ENCODE data around the gene RPLP1. TPM values are rescaled to one million over a fixed set of nuclear protein-coding genes. Genes with fewer than 3 reads are reported as not detected.

RPLP1 gene
- total RNA-seq, 4 donors from 2014 or later, result 1,024 to 2,624 (median 1,151) TPM

DNA sequence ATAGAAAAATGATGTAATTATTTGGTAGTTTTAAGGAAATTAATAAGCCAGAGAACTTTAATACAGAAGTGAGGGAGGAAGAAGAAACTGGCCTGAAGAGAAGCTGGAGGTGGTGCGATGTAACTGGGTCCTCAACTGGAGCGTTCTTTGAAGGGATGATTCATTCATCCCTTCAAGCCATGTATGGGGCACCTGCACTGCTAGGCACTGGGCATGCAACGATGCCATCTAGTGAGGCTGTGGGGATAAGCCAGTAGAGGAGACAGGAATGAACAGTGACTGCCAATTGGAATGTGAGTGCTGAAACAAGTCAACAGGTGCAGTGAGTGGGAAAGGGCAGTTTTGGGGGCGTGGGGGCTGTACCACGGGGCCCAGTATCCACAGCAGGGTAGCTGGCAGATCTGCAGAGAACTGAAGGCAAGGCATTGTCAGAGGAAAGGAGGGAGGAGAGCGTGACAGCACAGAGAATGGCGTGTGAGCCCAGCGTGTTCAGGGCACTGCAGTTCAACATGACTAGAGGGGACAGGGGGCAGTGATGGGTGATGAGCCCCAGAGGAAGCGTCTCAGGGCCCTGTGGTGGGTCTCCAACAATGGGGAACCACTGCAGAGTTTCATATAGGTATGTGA is 42.3 kb upstream of the RPLP1 start:
- no peak overlapping the region for H3K4me3 ChIP-seq (ENCODE audit: low read depth, poor library complexity, severe bottlenecking)
- intact Hi-C loops (cut with DNase I; ENCODE audit: low total_unique reads), result no loop called here
- no peak for DNase-seq (ENCODE audit: low spot score in 2 of 2)
- TF ChIP-seq POLR2A (IDR thresholded peaks at IDR 0.05), result no peak
- TF ChIP-seq, protein P1, sequence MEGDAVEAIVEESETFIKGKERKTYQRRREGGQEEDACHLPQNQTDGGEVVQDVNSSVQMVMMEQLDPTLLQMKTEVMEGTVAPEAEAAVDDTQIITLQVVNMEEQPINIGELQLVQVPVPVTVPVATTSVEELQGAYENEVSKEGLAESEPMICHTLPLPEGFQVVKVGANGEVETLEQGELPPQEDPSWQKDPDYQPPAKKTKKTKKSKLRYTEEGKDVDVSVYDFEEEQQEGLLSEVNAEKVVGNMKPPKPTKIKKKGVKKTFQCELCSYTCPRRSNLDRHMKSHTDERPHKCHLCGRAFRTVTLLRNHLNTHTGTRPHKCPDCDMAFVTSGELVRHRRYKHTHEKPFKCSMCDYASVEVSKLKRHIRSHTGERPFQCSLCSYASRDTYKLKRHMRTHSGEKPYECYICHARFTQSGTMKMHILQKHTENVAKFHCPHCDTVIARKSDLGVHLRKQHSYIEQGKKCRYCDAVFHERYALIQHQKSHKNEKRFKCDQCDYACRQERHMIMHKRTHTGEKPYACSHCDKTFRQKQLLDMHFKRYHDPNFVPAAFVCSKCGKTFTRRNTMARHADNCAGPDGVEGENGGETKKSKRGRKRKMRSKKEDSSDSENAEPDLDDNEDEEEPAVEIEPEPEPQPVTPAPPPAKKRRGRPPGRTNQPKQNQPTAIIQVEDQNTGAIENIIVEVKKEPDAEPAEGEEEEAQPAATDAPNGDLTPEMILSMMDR (IDR thresholded peaks at IDR 0.05), result no peak
- WGBS, 2 donors, result 52 to 64% methylated on average over 9 of the region's 9 CpGs

DNA sequence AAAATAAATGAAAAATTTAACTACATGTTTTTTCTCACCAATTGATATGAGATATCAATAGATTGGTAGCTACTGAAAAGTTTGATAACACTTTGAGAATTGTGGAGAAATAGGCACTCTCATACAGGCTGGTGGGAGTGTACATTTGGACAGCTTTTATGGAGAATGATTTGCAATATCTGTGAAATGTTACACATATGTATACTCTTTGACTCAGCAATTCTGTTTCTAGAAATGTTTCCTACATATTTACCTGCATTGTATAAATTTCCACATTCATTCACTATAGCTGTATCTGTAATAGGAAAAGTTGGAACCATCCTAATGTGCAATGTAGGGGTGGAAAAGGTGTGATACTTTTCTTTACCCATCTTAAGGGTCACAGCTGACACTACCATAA is 40.3 kb upstream of the RPLP1 start:
- no peak for DNase-seq (ENCODE audit: low spot score in 2 of 2)
- intact Hi-C loops (cut with DNase I; ENCODE audit: low total_unique reads), result no loop called here
- H3K4me3 ChIP-seq (ENCODE audit: low read depth, poor library complexity, severe bottlenecking), result no peak overlapping the region
- TF ChIP-seq, protein P1 (IDR thresholded peaks at IDR 0.05), result no peak
- no peak for TF ChIP-seq POLR2A (IDR thresholded peaks at IDR 0.05)

DNA sequence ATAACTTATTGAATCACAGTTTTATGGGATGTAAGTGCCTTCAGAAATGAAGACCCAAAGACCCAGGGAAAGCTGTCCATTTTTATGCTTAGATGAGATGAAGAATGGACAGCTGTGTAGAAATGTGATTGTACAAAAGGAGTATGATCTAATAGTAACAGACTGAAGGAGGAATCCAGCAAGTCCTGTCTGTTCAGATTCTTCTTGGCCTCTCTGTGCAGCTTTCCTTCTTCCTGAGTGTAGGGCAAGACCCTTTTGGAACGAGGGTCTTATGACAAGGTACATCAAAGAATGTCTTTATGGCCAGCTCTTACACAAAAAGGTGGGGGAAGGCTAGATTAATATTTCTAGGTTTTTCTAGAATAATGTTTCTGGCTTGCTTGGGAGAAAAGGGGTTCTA is 39.9 kb upstream of the RPLP1 start:
- no peak for DNase-seq (ENCODE audit: low spot score in 2 of 2)
- WGBS, 2 donors, result 80 to 90% methylated on average over 1 of the region's 1 CpG
- no peak overlapping the region for H3K4me3 ChIP-seq (ENCODE audit: low read depth, poor library complexity, severe bottlenecking)
- intact Hi-C loops (cut with DNase I; ENCODE audit: low total_unique reads), result no loop called here
- TF ChIP-seq, protein P1 (IDR thresholded peaks at IDR 0.05), result no peak
- no peak for TF ChIP-seq POLR2A (IDR thresholded peaks at IDR 0.05)

DNA sequence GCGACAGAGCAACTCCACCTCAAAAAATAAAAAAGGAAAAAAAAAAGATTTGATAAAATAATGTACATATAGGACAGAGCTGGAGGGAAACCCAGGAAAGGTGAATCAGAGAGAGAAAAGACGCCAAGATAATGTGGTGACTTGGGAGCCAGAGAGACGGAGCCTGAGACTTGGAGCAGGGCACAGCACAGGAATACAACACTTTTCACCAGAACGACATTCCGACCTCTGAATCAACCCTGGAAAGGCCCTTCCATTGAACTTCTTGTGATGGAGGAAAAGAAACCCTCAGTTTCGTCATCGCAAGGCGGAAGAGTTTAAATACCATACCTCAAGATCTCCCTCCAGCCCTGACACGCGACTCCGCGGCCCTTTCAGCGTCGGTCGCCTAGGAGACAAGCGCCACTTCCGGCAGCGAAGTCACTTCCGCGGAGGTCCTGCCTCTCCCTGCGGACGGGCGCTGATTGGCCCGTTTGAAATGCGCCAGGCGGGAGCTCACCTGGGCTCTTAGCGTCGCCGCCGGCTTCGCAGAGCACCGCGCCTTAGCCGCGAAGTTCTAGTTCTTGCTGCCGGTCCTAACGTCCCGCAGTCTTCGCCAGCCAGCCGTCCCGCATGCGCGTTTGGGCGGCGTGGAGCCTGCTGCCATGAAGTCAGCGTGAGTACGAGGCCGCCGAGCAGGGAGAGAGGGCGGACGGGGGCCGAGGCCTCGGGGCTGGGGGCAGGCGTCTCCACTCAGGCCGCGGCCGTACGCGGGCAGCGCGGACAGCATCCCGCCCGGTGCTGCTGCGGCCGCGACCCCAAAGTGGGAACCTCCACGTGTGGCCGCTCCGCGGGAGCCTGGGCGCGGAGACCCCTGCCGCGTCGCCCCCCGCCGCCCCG is 38.6 kb upstream of the RPLP1 start, which contains the start of gene KIF23:
Gene KIF23 (plus strand): TSS at position 528 of the 879 bp plus-strand sequence. CDS start 117 bp downstream, at position 645.
- peak within 1 kb of the TSS; percentile 70 for H3K4me3 ChIP-seq (ENCODE audit: low read depth, poor library complexity, severe bottlenecking)
- intact Hi-C loops (cut with DNase I; ENCODE audit: low total_unique reads), result no loop called here
- WGBS, 2 donors, result 2 to 4% methylated on average over 26 to 34 of the region's 78 CpGs
- peak; percentile 81 to 96 for DNase-seq (ENCODE audit: low spot score in 2 of 2)
- TF ChIP-seq, protein P1 (IDR thresholded peaks at IDR 0.05), result no peak
- no peak for TF ChIP-seq POLR2A (IDR thresholded peaks at IDR 0.05)

DNA sequence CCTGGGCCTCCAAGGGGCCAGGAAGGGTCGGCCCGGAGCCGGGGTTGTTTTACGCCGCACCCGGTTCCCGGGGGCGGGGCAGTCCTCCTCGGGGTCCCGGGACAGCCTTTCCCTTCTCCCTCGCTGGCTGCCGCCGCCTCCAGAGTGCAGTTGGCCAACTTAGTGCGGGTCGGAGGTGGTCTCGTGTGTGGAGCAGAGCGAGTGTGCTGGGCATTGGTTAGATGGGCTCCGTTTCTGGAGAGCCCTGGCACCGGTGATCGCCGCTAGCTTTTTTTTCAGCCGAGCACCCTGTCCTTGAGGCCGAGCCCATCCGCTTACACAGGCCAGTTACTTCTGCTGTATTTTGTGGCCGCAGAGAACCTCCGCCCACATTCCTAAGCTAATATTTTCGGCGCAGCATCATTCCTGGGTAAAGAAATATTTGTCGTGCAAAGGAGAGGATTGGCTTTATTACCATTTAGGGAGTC is 37.9 kb upstream of the RPLP1 start:
- intact Hi-C loops (cut with DNase I; ENCODE audit: low total_unique reads), result no loop called here
- TF ChIP-seq POLR2A (IDR thresholded peaks at IDR 0.05), result no peak
- TF ChIP-seq, protein P1 (IDR thresholded peaks at IDR 0.05), result no peak
- 1 to 2% methylated on average over 14 to 23 of the region's 29 CpGs for WGBS, 2 donors
- peak overlapping the region; percentile 70 for H3K4me3 ChIP-seq (ENCODE audit: low read depth, poor library complexity, severe bottlenecking)
- no peak for DNase-seq (ENCODE audit: low spot score in 2 of 2)

Measured in lower leg skin (tissue), 4 donors.